Activated CD8-positive, alpha-beta memory T cell treated with anti-CD3 and anti-CD28 coated beads for 1 hour (primary cell): ENCODE results near the gene VAV3.
"Not testable (repeated sequence)": the region's sequence is repeated elsewhere in the genome, so short reads cannot be mapped to it uniquely, and the experiment has no call there.

Source experiments
- DNase-seq, 2 donors: peaks; one replicate each; pipeline ENCODE4 v3.0.0-alpha.2; 2020; ENCODE audit warnings: low read depth in 1 of 2; ENCODE audit errors: extremely low read depth in 1 of 2

VAV3 gene

DNA sequence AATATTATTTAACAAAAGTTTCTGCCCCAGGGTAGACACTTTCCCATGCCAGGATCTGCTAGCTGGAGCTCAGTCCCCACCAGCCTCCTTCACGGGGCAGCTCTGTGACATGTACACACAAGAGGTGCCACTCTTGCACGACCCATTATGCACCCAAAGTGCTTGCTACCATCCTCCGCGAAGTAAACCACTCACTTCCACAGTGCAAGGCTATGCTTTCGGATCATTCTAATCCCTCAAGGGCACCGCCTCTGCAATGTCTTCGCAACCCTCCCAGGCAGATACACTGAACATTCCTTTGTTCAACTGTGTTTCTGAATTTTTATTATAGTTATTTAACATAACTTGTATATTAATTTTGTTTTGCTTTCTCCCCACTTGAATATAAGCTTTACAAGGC is 303.8 kb downstream of the VAV3 start:
- no peak for DNase-seq

GRCh38 chr1:107659961-107660360 is 305.0 kb downstream of the VAV3 start:
- DNase-seq, result no peak

GRCh38 chr1:107657356-107657755 is 307.6 kb downstream of the VAV3 start:
- DNase-seq, result no peak

GRCh38 chr1:107653765-107654164 is 311.2 kb downstream of the VAV3 start:
- DNase-seq, result no peak

GRCh38 chr1:107653005-107653404 is 312.0 kb downstream of the VAV3 start:
- no peak for DNase-seq

- DNase-seq, result not testable (repeated sequence)
Measured at GRCh38 chr1:107650825-107651224, 314.2 kb downstream of the VAV3 start.

DNA sequence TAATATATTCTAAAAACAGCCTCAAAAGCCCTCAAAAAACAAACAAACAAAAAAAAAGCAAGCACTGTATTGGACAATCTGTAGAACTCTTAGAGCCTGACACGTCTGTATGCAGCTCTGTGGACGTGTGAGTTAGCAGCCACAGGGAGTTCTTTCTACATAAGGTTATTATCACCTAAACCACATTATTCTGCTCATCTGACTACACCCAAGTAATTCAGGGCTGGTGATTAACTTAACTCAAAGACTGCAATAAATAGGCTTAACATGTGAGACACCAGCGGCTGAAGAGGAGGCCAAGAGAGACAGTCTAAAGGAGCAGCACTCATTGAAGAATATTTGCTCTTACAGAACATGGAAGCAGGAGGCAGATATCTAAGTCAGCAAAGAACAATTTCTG is 316.0 kb downstream of the VAV3 start:
- no peak for DNase-seq

- DNase-seq, result no peak
Measured at GRCh38 chr1:107648071-107648470, 316.9 kb downstream of the VAV3 start.

- no peak for DNase-seq
Measured at GRCh38 chr1:107647012-107647411, 318.0 kb downstream of the VAV3 start.

GRCh38 chr1:107643766-107644165 is 321.2 kb downstream of the VAV3 start:
- no peak for DNase-seq

DNA sequence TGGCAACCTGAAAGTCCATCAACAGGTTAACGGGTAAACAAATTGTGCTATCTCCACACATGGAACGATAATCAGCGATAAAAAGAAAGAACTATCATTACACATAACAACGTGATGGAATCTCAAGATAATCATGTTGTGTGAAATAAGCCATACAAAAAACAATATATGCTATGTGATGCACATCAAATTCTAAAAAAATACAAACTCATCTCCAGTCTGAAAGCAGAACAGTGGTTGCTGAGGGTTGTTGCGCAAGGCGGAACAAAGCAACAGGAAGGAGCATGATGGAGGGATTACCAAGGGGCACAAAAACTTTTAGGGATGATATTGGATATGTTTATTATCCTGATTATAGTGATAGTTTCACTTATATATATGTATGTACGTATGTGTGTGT is 324.8 kb downstream of the VAV3 start:
- DNase-seq, result no peak

DNA sequence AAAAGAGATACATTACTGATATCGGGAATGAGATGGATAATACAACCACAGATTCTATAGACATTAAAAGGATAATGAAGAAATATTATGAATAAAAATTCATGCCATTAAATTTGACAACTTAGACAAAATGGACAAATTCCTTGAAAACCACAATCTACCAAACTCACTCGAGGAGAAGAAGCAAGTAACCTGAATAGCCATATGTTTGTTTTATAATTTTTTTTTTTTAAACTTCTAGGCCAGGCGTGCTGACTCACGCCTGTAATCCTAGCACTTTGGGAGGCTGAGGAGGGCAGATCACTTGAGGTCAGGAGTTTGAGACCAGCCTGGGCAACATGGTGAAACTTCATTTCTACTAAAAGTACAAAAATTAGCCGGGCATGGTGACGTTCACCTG is 327.9 kb downstream of the VAV3 start:
- DNase-seq, result no peak

DNA sequence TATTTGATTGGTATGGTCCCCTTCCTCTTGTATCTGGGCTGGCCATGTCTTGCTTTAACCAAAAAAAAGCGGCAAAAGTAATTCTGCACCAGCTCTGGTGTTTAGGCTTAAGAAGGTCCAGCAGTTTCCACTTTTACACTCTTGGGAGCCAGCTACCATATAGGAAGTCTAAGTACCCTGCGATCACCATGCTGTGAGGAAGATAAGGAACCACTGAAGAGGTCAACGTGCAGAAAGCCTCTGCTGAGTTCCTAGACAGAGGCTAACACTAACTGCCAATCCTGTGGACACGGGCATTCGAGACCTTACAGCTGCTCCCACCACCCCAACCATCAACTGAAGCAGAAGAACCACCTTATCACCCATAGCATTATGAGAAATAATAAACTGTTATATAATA is 331.4 kb downstream of the VAV3 start:
- no peak for DNase-seq

DNA sequence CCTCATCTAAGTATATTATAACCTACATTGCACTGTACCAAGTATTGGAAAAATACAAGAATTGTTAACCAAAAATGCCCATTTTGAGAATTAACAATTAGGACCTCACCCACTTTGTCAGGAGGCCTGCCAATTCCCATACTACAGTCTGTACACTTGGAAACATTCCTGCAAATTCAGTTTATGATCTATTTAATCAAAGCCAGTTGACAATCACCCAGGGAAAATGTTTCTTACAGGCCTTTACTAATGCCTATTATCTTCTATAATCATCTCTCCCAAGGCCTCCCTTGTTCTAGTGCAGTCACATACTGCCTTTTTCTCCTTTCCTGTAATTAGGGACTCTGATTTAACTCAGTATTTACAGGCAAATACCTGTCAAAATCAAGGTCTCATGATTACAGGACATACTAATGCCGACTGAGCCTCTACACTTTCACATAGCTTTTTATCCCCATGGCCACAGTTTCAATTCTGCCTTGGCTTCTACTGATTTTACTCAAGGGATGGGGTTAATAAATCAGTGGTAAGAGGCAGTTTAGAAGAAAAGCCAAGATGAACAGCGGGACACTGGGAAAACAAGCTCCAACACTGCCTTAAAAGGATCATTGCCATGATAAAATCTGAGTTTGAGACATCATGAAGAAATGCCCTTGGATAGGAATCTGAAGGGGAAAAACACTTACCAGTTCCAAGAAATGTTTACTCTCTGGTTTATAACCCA is 338.7 kb downstream of the VAV3 start:
- DNase-seq, result no peak

- DNase-seq, result no peak
Measured at GRCh38 chr1:107625405-107626029, 339.5 kb downstream of the VAV3 start.

DNA sequence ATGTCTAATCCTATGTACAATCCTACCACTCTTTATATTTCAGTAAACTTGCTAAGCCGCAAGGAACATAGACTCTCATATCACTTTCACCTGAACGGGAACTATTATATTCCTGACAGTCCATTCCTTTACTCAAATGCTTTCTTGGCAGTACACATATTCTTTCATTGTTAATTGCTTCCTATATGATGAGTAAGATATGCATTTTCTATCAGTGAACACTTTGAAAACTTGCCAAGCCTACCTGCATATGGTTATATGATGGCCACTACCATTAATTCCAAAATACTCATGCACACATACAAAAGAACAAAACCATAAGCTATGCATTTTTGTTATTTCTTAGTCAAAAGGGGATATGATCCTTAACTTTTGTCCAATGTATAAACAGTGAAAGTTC is 341.5 kb downstream of the VAV3 start:
- DNase-seq, result no peak

DNA sequence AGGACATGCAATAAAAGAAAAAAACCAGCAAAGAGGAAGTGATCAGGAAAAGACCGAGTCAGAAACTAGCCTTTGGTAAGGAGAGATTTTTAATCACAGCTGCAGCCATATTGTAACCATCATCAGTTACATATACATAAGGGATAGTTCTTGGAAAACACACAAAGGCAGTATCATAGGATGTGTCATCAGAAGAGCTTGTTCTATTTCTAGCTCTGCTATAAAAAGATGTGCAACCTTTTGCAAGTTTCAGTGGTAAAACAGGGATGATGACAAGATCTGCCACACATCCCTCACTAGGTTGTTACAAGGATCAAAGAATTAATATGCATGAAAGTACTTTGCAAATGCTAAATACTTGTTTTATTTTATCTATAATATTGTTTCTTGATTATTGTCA is 342.0 kb downstream of the VAV3 start:
- no peak for DNase-seq

DNA sequence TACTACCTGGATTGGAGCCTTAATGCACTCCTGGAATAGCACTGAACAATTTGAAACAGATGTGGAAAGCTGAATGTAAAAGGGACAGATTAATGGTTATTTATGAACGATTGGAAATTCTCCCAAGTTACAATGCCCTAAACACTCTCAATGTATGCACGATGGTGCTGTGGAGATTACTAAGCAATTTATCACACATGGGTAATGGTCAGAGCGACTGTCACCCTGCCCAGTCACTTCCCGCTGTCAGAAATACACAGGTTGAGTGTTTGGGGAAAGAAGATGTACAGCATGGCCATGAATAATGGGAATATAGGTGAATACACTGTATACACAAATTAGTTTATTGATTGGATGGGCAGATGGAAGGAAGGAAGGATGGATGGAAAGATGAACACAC is 342.4 kb downstream of the VAV3 start:
- DNase-seq, result no peak

DNA sequence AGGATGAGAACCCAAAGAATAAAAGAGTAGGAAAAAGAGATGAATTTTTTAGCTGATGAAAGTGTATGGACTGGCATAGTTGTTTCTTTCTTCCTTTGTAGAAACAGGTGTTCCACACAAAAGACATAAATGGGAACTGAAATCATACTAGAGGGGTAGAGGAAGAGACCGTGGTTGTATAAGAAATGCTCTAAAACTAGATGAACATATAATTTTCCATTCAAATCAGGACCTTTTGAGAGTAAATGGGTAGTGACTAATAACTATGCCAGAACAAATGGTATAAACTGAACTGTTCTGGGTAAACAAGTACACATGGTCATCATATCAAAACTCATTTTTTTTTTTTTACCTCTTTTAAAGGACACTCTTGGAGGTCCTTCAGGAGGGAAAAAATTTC is 344.2 kb downstream of the VAV3 start:
- DNase-seq, result no peak

DNA sequence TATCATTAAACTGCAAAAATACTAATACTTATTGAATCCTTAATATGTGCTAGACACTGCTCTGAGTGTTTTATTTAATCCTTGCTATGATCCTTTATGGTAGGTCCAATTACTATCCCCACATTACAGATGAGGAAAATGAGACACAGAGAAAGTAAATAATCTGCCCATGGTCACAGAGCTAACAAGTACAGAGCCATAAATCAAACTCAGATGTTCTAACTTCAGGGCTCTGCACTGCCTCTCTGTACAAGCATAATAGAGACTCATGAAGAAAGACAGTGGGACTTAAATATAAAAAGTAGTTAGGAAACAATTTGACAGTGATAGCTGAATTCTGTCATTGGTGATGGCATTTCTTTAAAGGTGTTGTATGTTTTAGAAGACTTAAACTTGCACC is 346.4 kb downstream of the VAV3 start:
- no peak for DNase-seq

DNA sequence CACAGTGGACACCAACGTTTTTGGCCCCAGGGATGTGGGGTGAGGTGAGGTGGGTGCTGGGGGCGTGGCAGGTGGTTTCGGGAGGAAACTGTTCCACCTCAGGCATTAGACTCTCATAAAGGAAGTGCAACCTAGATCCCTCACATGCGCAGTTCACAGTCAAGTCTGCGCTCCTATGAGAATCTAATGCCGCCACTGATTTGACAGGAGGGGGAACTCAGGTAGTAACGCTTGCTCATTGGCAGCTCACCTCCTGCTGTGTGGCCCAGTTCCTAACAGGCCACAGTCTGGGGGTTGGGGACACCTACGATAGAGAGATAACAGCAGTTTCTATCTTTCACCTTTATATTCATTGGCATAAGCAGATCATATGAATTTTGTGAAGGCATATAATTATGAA is 347.1 kb downstream of the VAV3 start:
- DNase-seq, result no peak

DNA sequence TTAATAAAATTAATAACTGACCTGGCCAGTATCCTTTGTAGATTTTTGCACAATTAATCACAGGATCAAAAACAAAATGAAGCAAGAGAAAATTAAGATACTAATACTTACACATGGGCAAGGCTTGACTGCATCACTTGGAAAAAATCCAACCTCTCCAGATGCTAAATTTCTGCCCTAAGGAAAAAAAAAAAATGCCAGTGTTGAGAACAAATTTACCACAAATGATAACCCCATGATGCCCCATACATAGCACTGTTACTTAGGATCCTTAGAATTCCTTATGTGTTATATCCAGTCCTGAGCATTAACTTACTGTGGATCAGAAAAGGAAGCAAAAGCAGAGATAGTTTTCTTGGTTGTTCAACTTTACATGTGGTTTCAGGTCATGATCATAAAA is 347.5 kb downstream of the VAV3 start:
- no peak for DNase-seq

- DNase-seq, result no peak
Measured at GRCh38 chr1:107609808-107610207, 355.2 kb downstream of the VAV3 start.
